CD4-positive, alpha-beta T cell (primary cell): ENCODE results near the gene RBM15. TPM values are rescaled to one million over a fixed set of nuclear protein-coding genes. Genes with fewer than 3 reads are reported as not detected.

Source experiments
- ATAC-seq: fragments of 200-7000 bp; cut with Tn5 transposase; one replicate; pipeline ENCODE4 v1.10.0; 2022; ENCODE audit warnings: mild to moderate bottlenecking; ENCODE audit not compliant: poor library complexity
- CTCF ChIA-PET: fragments of 350-600 bp; sonication (Branson Sonifier 250); formaldehyde crosslinking; loops from one replicate; lab custom pipeline; 2021; ENCODE audit warnings: antibody characterized with exemption, inconsistent platforms; lab: Charles Lee
- POLR2A ChIA-PET: fragments of 350-600 bp; sonication (Branson Sonifier 250); formaldehyde crosslinking; loops from one replicate; lab custom pipeline; 2021; ENCODE audit warnings: antibody characterized with exemption, inconsistent platforms; lab: Charles Lee
- DNase-seq, 14 experiments: peaks; one replicate each; pipeline ENCODE4 v3.0.0-alpha.2; 2013 to 2020; ENCODE audit warnings: mixed read lengths in 2 of 14
- H3K27ac ChIP-seq, 2 donors: one replicate each; pipeline versions ENCODE4 v1.5.1 to v1.7.0; 2013; ENCODE audit warnings: low read length in 2 of 2, low read depth in 1 of 2, mild to moderate bottlenecking in 1 of 2
- H3K27me3 ChIP-seq, 2 experiments: 1 replicate in 1 of 2; 2 replicates in 1 of 2; pipeline versions ENCODE4 v1.6.1 to v1.7.0; 2013; ENCODE audit warnings: low read length in 2 of 2, control low read depth in 1 of 2, mild to moderate bottlenecking in 1 of 2, moderate library complexity in 1 of 2; ENCODE audit not compliant: insufficient read depth in 2 of 2, control insufficient read depth in 1 of 2
- H3K36me3 ChIP-seq: one replicate; pipeline ENCODE4 v1.6.1; 2013; ENCODE audit warnings: low read length, control low read depth; ENCODE audit not compliant: insufficient read depth
- H3K4me1 ChIP-seq: one replicate; pipeline ENCODE4 v1.6.1; 2013; ENCODE audit warnings: low read length, control low read depth; ENCODE audit not compliant: insufficient read depth
- H3K4me3 ChIP-seq: one replicate; pipeline ENCODE4 v1.5.1; 2013; ENCODE audit warnings: mild to moderate bottlenecking, low read length, moderate library complexity
- H3K9me3 ChIP-seq, 2 experiments: 1 replicate in 1 of 2; 2 replicates in 1 of 2; pipeline versions ENCODE4 v1.6.1 to v1.7.0; 2013; ENCODE audit warnings: low read length in 2 of 2, mild to moderate bottlenecking in 2 of 2, control low read depth in 1 of 2, moderate library complexity in 1 of 2; ENCODE audit not compliant: control insufficient read depth in 1 of 2, insufficient read depth in 1 of 2
- H3K27ac Mint-ChIP-seq: one replicate; pipeline ENCODE4 v1.8.0; 2020; ENCODE audit warnings: mixed read lengths
- H3K27me3 Mint-ChIP-seq: one replicate; pipeline ENCODE4 v1.8.0; 2021; ENCODE audit warnings: mixed read lengths
- H3K36me3 Mint-ChIP-seq: one replicate; pipeline ENCODE4 v1.8.0; 2021; ENCODE audit warnings: low read depth, mixed read lengths
- H3K4me1 Mint-ChIP-seq: one replicate; pipeline ENCODE4 v1.8.0; 2021; ENCODE audit warnings: low read depth, mixed read lengths
- H3K4me3 Mint-ChIP-seq: one replicate; pipeline ENCODE4 v1.8.0; 2020; ENCODE audit warnings: mild to moderate bottlenecking, mixed read lengths
- H3K9me3 Mint-ChIP-seq: one replicate; pipeline ENCODE4 v1.8.0; 2020; ENCODE audit warnings: mixed read lengths
- CTCF ChIP-seq: fragments of 200-600 bp; IDR thresholded peaks from one replicate; pipeline ENCODE4 v1.8.0; 2022; ENCODE audit warnings: antibody characterized with exemption, mild to moderate bottlenecking
- intact Hi-C, 2 experiments: fragments of 100-400 bp; cut with DNase I in 1 of 2; cut with micrococcal nuclease in 1 of 2; formaldehyde crosslinking; loops; one replicate each; pipeline versions ENCODE4 v1.15.1 to v1.9.0; 2023 to 2025; cut with DNase I, micrococcal nuclease
- total RNA-seq, 174 experiments: library from RNA in 2 of 174; stranded (reverse) in 2 of 174; gene quantifications; one replicate each; pipeline ENCODE4 v1.2.3 and lab custom pipeline; 2021 to 2026

RBM15 gene
- total RNA-seq, 2 experiments from 2014 or later, result 49.4 to 49.7 TPM

GRCh38 chr1:110292031-110292741, 47.0 kb upstream of the RBM15 start:
- H3K27ac Mint-ChIP-seq, result no peak overlapping the region
- Histone ChIP-seq H3K4me3 (no peak overlapping the region), H3K27ac (no peak overlapping the region), H3K4me1 (no peaks in the 10 kb centered on the region), H3K27me3 (no peaks in the 10 kb centered on the region), H3K9me3 (no peaks in the 10 kb centered on the region), H3K36me3 (no peaks in the 10 kb centered on the region)
- TF ChIP-seq CTCF, result no peak
- no peak for ATAC-seq
- no peaks in the 10 kb centered on the region for H3K9me3 Mint-ChIP-seq
- H3K27me3 Mint-ChIP-seq, result no peaks in the 10 kb centered on the region
- no peaks in the 10 kb centered on the region for H3K4me1 Mint-ChIP-seq
- ChIA-PET POLR2A (no interaction called here), CTCF (no interaction called here)
- no peak for DNase-seq
- H3K36me3 Mint-ChIP-seq, result no peaks in the 10 kb centered on the region
- no peak overlapping the region for H3K4me3 Mint-ChIP-seq
- intact Hi-C loops, result no loop called here

DNA sequence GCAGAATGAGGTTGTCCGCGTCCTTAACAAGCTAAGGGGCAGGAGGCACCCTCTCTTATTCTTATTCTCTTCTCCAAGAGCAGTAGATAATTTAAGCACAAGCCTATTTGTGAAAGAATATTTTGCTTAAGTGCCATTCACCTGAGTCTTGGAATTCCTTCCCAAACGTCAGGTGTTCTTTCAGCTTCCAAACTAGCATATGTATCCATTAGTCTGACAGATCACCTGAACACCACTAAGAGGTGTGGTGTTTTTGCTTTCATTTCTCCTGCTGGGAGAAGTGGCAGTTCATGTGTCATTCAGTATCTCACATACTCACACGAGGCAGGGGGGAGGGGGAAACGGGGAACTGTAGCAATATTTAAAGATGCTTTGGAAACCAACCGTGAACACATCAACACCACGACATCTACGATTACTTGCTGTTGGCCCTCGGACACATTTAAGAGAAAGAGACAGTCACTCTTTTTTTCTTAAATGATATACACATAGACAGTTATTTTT, 45.5 kb upstream of the RBM15 start:
- H3K4me3 ChIP-seq, result no peak overlapping the region
- no peak overlapping the region for H3K27ac ChIP-seq
- Mint-ChIP-seq H3K27me3 (no peaks in the 10 kb centered on the region), H3K4me1 (no peaks in the 10 kb centered on the region), H3K27ac (no peak overlapping the region), H3K36me3 (no peaks in the 10 kb centered on the region), H3K4me3 (no peak overlapping the region), H3K9me3 (no peaks in the 10 kb centered on the region)
- H3K4me1 ChIP-seq, result no peaks in the 10 kb centered on the region
- DNase-seq (no peak), ATAC-seq (no peak)
- no peak for TF ChIP-seq CTCF
- POLR2A ChIA-PET, result no interaction called here
- intact Hi-C loops, result no loop called here
- no peaks in the 10 kb centered on the region for H3K27me3 ChIP-seq
- H3K36me3 ChIP-seq, result no peaks in the 10 kb centered on the region
- CTCF ChIA-PET, result no interaction called here
- no peaks in the 10 kb centered on the region for H3K9me3 ChIP-seq

DNA sequence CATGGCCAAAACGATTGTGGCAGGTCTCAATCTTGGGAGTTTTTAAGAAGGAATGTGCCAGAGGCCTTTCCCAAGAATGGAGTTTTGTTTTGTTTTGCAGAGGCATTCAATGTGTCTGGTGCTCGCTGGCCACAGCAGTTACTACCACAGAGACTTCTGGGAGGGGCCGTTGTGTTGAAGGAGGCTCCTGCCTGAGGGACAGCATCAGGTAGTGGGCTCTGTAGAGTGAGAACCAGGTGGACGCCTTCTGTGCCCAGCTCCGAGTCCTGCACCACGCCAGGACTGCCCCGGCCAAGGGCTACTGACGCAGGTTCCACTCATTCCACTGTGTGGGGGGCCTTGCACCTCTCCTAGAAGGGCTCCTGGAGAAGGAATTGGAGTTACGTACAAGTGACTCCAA, 44.9 kb upstream of the RBM15 start:
- H3K27ac ChIP-seq, result no peak overlapping the region
- Mint-ChIP-seq H3K4me1 (no peaks in the 10 kb centered on the region), H3K4me3 (no peak overlapping the region), H3K36me3 (no peaks in the 10 kb centered on the region), H3K9me3 (no peaks in the 10 kb centered on the region), H3K27me3 (no peaks in the 10 kb centered on the region), H3K27ac (no peak overlapping the region)
- no peaks in the 10 kb centered on the region for H3K27me3 ChIP-seq
- CTCF ChIA-PET, result no interaction called here
- no peaks in the 10 kb centered on the region for H3K36me3 ChIP-seq
- intact Hi-C loops, result no loop called here
- POLR2A ChIA-PET, result interaction anchor here (0.7 kb wide), 1 partner anchor 59 kb away, joined by 3 read pairs; no protein-coding TSS in a partner anchor
- ATAC-seq, result no peak
- H3K9me3 ChIP-seq, result no peaks in the 10 kb centered on the region
- no peak for TF ChIP-seq CTCF
- H3K4me3 ChIP-seq, result no peak overlapping the region
- no peaks in the 10 kb centered on the region for H3K4me1 ChIP-seq
- no peak for DNase-seq
